ENCODE measurements around the gene TENM3. TPM values are rescaled to one million over a fixed set of nuclear protein-coding genes. Genes with fewer than 3 reads are reported as not detected.

TENM3 gene
- total RNA-seq, 1 experiment from 2014 or later: 66.4 TPM

DNA sequence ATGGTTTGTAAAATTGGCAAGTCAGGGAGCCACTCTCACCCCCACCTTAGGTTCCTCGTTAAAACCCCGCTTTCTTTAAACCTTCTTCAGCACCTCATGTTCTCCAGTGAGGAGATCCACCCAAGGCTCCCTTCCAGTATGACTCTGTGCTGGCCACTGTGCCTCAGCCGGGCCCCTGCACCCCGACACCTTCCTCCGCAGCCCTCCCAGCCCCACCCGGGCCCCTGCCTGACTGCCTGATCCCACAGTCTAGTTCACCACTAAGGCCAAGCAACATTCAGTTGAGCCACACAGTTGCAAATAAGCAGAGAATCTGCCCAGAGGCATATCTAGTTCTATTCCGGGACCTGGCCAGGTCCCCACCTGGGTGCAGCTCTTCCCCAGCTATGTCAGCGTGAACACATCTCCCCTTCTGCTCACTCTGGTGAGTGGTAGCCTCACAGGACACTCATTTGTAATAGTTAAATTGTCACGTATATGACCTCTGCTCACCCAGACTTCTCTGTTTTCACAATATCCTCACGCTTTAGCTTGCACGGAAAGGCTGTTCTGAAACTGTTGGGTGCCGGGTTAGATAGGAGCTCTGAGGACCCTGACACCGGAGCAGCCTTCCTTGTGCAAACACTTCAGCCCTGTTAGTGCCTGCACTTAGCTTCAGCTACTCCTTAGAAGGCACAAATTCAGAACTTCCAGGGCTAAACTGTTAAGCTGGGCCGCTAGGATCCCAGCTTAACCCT lies 527.2 kb downstream of the TENM3 start:
- DNase-seq (ENCODE audit: low read depth): no peak

DNA sequence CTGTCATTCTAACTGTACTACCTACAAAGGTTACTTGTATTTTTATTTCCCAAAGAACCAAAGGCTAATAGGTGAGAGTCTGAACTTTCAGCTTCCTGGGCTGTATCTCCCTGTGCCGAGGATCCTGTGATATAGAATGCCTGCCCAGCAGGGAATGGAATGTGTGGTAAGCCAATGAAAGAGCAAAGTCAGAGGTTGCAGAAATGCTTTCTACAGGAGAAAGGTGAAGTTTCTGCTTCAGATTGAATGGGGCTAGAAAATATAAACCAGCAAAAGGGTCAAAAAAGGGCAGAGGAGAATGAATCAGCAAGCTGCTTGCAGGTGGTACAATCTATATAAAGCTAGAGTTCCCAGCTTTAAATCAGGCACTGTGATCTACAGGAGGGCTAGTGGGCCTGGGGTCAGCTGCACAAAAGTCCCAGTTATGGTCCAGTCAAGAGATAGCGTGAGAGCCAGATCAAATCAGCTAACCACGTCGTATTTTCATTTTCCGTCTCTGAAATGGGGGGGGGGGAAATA lies 527.9 kb downstream of the TENM3 start:
- DNase-seq (ENCODE audit: low read depth): peak; percentile 36

DNA sequence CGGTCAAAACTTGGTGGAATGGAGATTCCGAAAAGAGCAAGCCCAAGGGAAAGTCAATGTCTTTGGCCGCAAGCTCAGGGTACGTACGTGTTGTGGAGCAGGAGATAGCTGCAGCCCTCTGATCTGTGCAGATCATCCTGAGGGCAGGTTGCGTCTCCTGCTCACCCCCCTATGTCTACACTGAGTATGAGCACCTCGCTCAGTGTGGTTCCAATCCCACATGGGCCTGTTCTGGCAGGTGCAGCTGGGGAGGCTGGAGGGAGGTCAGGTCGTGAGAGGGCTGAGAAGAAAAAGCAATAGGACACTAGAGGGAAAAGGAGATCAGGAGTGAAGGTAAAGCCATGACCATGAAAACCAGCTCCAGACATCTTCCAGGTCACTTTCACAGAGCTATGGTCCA lies 531.9 kb downstream of the TENM3 start:
- no peak for DNase-seq (ENCODE audit: low read depth)

DNA sequence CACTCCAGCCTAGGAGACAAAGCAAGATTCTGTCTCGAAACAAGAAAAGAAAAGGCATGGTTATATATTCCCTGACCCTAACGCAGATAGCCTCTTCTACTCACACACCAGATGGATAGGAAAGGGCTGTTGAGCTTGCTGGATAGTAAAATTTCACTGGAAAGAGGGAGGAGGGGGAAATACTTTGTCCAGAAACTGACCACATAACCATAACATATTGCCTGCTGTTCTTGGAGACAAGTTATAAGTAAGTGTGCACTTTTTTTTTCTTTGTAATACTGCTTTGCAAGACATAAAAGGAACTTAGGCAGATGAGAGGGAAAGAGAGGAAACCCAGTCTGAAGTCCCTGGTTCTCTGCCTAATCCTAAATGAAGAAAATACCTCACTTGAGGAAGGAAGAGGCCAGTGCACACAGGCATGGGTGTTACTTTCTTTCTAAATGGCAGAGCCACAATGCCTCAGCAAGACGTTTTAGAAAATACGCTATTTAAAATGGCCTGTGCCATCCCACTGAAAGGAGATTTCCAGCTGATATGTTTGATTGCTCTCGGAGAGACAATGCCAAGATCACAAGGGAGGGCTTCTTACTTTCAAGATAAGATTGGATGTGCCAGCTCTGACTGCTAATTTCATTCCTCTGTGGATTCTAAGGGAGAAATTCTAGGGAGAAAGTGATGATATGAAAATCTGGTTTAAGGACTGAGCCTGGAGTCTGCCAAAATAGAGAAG lies 533.3 kb downstream of the TENM3 start:
- no peak for DNase-seq (ENCODE audit: low read depth)

DNA sequence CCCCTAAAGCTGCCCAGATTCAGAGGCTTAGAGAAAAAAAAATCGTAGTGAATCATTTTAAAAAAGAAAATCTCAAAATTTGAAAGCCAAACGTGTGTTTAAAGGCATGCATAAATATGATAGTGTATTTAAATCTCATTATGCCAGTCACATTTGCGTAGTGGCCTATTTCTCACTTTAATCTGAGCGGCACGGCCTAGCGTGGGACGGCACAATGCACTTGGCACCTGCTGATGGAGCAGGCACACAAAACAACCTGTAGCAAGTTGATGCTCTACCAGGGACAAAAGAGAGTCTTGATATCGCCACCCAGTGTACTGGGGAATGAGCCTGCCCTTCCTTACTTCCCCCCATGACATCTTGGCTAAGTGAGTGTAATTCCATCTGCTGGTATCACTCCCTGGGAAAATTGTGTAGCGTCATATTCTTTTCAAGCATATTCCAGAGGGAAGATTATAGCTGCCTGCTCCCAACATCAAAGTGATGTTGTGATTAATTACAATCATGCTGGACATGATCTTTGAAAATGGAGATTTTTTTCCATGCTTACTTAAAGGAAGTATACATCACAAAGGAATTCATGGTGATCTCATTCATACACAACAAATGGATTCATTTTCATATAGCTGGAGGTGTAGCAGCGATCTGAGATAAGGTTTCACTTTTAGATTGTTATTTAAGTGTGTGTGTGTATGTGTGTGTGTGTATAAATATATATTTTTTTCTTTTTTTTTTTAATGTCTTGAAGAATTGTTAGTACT lies 535.2 kb downstream of the TENM3 start:
- DNase-seq (ENCODE audit: low read depth): no peak

DNA sequence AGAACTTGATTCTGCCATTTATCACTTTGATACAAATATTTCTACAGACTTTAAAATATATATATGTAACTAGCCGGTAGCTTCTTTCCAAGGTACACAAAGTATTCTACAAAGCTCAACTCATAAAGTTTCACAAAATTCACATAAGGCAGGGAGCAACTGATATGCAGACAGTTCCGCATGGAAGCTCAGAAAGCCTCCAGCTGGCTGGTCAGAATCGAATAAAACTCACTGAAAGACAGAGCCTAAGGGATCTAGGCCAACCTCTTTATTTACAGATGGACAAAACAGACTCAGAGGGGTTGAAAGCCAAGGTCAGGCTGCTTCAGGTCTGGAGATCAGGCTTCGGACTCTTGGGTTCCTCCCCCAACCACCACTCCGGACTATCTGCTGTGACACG lies 543.8 kb downstream of the TENM3 start:
- DNase-seq (ENCODE audit: low read depth): no peak

DNA sequence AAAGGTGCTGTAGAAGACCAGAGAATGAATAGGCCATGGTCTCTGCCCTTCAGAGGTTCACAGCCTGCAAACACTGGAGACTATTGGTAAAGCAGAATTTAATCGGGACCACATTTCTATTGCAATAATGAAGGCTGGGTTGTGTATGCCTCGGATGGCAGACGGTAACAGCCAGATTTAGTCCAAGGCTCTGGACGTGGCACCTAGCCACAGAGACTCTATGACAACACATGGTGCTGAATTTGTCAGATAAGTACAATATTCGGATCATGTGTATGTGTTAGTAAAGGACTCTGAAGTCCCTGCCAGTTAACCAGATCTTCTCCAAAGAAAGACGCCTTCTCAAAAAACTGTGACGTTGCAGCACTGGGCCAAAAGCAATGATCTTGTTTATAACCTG lies 545.0 kb downstream of the TENM3 start:
- DNase-seq (ENCODE audit: low read depth): no peak

DNA sequence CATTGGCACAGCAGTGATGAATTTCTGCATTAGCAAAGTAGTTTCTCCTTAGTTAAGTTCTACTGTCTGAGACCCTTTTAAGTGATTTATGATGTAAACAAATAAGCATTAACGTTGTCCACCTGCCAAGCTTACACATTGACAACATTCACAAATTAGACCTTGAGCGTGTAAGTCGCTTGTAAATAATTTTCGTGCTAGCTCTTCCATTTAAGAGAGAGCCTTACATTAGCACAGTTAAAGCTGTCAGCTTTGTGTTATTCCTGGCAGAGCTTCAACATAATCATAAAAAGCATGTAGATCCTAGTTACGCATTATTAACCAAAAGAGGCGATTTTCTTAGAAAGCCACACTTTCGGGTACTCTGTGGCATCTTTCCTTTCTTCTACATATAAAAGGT lies 546.3 kb downstream of the TENM3 start:
- DNase-seq (ENCODE audit: low read depth): no peak

DNA sequence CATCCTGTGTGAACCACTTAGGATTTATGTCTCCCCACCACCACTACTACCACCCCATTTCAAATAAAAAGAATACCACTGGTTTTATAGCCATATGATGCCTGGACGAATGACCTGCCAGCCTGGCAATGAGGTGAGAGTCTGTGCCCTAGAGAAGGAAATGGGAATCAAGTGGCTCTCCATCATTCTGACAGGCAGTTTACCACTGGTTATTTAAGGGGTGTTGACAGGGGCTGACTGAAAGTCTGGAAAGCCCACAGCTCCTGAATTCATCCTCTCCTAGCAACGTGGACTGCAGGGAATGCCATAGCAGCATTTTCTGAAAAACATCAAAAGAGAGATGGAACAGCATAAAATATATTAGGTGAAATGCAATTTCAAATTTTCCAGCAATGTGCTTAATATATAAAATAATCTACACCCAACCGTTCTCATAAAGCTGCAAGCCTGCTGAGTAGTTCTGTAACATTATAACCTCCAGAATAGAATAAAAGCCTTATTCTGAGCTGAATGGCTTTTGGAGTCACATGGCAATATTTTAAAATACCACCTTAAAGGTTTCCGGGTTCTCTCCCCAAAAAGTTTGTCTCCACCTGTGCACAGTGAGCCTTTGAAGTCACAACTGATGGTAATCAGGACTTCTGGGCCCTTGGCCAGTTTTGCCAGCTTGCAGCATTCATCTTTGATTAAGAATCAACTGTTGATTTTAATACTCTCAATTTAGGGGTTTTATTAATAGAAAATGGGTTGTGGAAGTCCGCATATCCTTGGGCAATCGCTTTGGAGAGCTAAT lies 552.4 kb downstream of the TENM3 start:
- peak; percentile 11 for DNase-seq (ENCODE audit: low read depth)

DNA sequence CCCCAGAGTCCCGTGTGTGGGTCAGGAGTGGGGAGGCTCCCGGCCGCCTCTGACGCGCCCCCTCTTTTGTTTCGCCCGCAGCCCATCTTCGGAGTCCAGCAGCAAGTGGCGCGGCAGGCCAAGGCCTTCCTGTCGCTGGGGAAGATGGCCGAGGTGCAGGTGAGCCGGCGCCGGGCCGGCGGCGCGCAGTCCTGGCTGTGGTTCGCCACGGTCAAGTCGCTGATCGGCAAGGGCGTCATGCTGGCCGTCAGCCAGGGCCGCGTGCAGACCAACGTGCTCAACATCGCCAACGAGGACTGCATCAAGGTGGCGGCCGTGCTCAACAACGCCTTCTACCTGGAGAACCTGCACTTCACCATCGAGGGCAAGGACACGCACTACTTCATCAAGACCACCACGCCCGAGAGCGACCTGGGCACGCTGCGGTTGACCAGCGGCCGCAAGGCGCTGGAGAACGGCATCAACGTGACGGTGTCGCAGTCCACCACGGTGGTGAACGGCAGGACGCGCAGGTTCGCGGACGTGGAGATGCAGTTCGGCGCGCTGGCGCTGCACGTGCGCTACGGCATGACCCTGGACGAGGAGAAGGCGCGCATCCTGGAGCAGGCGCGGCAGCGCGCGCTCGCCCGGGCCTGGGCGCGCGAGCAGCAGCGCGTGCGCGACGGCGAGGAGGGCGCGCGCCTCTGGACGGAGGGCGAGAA lies 556.5 kb downstream of the TENM3 start:
- no peak for DNase-seq (ENCODE audit: low read depth)

DNA sequence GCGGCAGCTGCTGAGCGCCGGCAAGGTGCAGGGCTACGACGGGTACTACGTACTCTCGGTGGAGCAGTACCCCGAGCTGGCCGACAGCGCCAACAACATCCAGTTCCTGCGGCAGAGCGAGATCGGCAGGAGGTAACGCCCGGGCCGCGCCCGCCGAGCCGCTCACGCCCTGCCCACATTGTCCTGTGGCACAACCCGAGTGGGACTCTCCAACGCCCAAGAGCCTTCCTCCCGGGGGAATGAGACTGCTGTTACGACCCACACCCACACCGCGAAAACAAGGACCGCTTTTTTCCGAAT lies 557.0 kb downstream of the TENM3 start:
- DNase-seq (ENCODE audit: low read depth): no peak

DNA sequence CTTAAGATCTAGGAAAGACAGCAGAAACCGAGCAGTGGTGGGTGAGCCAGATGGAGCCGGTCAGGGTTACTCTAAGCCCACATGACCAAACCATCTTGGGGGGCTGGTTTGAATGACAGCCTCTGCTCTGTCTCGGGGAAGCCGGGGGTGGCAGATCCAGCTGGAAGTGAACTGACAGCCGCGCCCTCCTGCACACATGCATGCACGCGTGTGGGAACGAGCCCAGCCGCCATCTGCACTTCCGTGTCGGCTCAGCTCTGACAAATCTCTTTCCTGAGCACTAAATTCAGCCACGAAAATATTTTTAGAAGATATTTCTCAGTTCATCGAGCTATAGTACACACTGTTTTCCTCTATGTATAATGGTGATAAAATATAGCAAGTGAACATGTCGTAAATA lies 558.4 kb downstream of the TENM3 start:
- no peak for DNase-seq (ENCODE audit: low read depth)

DNA sequence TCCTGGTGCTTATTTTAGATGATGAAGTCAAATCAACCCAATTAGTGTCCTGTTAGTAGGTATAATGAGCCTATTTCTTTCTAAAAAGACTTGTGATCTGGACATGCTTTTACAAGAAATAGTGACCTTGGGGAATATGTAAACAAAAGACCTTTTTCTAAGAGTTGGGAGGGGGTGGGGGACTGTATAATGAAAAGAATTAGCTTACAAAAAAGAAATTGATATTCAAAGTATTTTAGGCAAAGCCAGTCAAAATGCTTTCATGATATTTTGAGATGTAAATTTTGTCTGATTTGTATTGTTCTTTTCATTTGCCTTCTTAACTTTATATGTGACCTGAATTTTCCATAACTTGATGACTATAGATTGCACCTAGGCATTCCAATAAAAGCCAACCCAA lies 559.4 kb downstream of the TENM3 start:
- no peak for DNase-seq (ENCODE audit: low read depth)

DNA sequence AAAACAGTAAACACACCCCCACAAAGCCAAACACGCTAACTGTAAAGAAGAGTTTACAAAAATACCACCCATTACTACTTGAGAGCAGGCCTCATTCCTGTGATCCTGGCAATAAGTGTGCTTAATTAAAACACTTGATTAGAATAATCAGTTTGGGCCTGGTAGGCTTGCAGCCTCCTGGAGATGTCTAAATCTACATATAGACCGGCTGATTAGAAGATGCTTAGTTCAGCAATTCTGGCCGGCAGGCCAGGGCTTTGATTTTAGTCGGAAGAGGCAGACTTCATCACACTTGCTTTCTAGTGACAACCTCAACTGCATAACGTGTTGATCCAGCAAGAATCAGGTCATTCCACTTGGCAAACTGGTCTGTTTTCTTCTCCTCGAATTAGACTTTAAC lies 560.0 kb downstream of the TENM3 start:
- DNase-seq (ENCODE audit: low read depth): no peak

DNA sequence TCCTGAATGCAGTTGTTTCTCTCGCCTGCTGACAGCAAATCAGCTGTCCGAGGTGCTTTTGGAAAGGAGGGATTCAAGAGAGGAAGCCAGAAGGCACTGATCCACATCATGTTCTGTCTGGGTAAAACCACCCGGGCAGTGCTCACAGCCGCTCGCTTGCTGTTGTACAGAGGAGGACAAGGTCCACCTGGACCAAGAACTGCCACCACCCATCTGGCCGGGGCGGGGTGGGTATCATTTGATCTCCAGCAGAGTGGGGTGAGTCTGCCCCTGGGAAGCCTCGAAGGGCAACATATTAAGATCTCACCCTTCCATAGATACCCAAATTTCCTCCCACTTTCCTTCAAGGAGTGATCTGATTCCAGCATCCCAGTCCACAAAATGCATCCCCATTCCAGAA lies 560.9 kb downstream of the TENM3 start:
- no peak for DNase-seq (ENCODE audit: low read depth)

DNA sequence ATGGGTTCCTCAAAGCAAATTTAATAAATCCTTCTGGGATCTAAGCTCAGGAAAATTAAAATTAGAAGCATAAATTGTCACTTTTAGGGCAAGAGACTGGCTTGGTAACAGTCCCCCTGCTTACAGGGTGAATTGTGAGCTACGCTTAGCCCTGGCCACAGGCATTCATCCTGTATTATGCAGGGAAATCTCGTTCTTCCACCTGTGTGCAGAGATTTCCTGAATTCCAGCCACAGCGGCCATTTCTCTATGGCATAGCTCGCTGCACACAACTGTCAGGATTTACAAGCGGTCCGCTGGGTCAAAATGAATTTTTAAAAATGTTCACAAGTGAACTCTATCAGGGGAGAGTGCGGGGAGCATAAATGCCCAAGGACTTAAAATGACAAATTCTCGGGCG lies 562.1 kb downstream of the TENM3 start:
- no peak for DNase-seq (ENCODE audit: low read depth)

DNA sequence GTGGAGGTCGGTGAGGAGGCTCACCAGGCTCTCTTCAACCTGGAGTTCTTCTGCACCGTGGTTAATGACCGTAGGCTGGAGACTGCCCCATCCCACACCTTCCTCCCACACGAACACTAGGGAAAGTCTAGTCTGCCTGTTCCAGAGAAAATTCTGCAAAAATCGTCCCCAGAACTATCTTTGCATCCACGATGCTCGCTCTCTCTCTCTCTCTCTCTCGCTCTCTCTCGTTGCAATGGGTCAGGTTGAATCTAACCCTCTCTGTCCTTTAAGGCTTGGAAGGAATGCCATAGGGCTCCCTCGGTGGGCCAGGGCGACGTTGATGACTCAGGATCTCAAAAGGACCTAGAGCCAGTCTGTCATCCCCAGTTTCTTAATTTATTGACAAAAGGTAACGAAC lies 562.5 kb downstream of the TENM3 start:
- no peak for DNase-seq (ENCODE audit: low read depth)

DNA sequence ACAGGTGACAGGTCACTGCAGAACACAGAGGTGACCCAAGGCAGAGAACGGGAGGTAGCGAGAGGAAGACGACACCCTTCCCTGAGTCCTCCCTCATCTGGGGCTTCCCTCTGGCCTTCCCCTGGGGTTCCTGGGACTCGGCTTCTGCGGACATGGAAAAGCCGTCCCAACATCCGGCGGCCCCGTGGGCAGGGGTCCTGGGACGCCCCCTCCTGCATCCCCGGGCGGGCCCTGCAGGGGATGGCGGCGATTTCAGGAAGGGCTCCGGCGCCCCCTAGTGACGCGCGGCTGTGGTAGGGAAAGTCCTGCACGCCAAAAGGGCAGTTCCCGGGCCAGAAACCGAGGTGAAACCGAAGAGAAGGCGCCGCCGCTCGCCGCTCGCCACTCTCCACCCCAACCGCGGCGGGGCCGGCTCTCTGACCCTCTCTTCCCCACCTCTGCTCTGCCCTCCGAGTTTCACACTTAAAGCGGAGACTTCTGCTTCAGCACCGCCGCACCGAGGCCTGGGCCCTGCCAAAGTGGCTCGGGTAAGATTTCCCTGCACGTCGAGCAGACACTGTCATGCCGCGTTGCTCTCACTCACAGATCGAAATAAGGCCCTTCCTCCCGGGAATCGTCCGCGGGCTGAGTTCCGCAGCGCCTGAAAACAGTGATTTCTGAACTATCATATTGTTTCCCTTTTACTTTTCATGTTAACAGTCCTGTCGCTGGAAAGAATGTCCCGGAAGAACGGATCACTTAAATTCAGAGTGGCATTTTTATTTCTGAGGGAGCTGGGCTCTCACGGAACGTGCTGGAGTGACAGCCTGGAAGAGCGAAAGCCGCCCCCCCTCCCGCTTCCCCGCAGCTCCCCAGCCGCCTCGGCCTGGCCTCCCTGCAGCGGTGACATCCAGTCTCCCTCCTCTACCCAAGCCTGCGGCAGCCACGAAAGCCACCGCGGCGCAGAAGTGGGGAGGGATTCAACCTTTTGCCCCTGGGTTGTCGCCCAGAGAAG lies 563.4 kb downstream of the TENM3 start:
- DNase-seq (ENCODE audit: low read depth): peak; percentile 67

DNA sequence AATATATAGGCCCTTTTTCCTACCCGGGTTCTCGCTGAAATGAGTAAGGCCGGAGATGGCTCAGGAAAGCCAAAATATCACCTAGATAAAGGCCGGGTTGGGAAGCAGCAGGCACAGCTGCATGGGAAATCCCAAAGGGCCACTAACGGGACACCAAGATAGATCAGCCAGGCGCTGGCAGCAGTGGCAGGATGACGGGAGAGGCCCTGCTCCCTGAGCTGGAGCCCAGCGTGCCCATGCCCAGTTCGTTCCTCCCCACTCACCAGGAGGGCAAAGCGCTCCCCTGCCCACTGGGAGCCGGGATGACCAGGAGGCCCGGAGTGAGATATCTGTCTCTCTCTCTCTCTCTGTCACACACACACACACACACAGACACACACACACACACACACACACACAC lies 564.1 kb downstream of the TENM3 start:
- DNase-seq (ENCODE audit: low read depth): no peak

All from M059J (cell line).